CD14-positive monocyte (primary cell): ENCODE data around the gene WWC1. TPM values are rescaled to one million over a fixed set of nuclear protein-coding genes. Genes with fewer than 3 reads are reported as not detected.

Source experiments
- DNase-seq, 3 donors: peaks; one replicate each; pipeline ENCODE4 v3.0.0-alpha.2; 2011 to 2022
- H2AFZ ChIP-seq: 2 replicates; pipeline ENCODE4 v1.6.0; 2012; ENCODE audit warnings: mild to moderate bottlenecking, low read depth, low read length, inconsistent platforms; ENCODE audit not compliant: insufficient read depth, poor library complexity, severe bottlenecking
- H3K27ac ChIP-seq, 2 donors: 1 replicate in 1 of 2; 2 replicates in 1 of 2; pipeline ENCODE4 v1.5.1; 2012 to 2013; ENCODE audit warnings: low read length in 2 of 2, control low read depth in 1 of 2, inconsistent platforms in 1 of 2, low read depth in 1 of 2, mild to moderate bottlenecking in 1 of 2
- H3K27me3 ChIP-seq, 2 donors: one replicate each; pipeline versions ENCODE4 v1.6.0 to v1.6.1; 2011 to 2013; ENCODE audit warnings: low read length in 2 of 2; ENCODE audit not compliant: control insufficient read depth in 2 of 2, insufficient read depth in 2 of 2
- H3K36me3 ChIP-seq, 2 donors: replicated peaks in 1 of 2; 1 replicate in 1 of 2; 2 replicates in 1 of 2; pipeline versions ENCODE4 v1.5.1 to v1.6.1; 2012 to 2013; ENCODE audit warnings: low read length in 2 of 2, control low read depth in 1 of 2, inconsistent platforms in 1 of 2, mild to moderate bottlenecking in 1 of 2; ENCODE audit not compliant: insufficient read depth in 2 of 2, control insufficient read depth in 1 of 2
- H3K4me1 ChIP-seq, 2 donors: 1 replicate in 1 of 2; 2 replicates in 1 of 2; pipeline versions ENCODE4 v1.5.1 to v1.6.1; 2012 to 2013; ENCODE audit warnings: low read length in 2 of 2, control low read depth in 1 of 2, inconsistent platforms in 1 of 2, mild to moderate bottlenecking in 1 of 2, moderate library complexity in 1 of 2; ENCODE audit not compliant: insufficient read depth in 2 of 2, control insufficient read depth in 1 of 2
- H3K4me2 ChIP-seq: replicated peaks from 2 replicates; pipeline ENCODE3; 2012; ENCODE audit warnings: low read length, moderate library complexity, mild to moderate bottlenecking; ENCODE audit not compliant: poor library complexity, severe bottlenecking; ENCODE audit errors: extremely low read depth
- H3K4me3 ChIP-seq, 3 experiments: fragments of 200-600 bp in 1 of 3; sonication (generic) in 1 of 3; replicated peaks in 1 of 3; 1 replicate in 2 of 3; 2 replicates in 1 of 3; pipeline ENCODE4 v1.5.1; 2011 to 2013; ENCODE audit warnings: low read length in 3 of 3, mild to moderate bottlenecking in 3 of 3, control low read depth in 2 of 3, low read depth in 2 of 3, inconsistent platforms in 1 of 3, moderate library complexity in 1 of 3
- H3K79me2 ChIP-seq: 2 replicates; pipeline ENCODE4 v1.6.0; 2012; ENCODE audit warnings: mild to moderate bottlenecking, control low read depth, inconsistent platforms, low read length, moderate library complexity; ENCODE audit not compliant: insufficient read depth
- H3K9ac ChIP-seq: 2 replicates; pipeline ENCODE4 v1.6.0; 2017; ENCODE audit warnings: low read length, mild to moderate bottlenecking; ENCODE audit not compliant: insufficient read depth, poor library complexity, severe bottlenecking
- H3K9me3 ChIP-seq, 2 donors: replicated peaks in 1 of 2; 1 replicate in 1 of 2; 2 replicates in 1 of 2; pipeline versions ENCODE4 v1.5.1 to v1.6.1; 2012 to 2013; ENCODE audit warnings: low read length in 2 of 2, control low read depth in 1 of 2; ENCODE audit not compliant: control insufficient read depth in 1 of 2, insufficient read depth in 1 of 2
- H4K20me1 ChIP-seq: 2 replicates; pipeline ENCODE4 v1.6.0; 2012; ENCODE audit warnings: mild to moderate bottlenecking, low read length, control low read depth, moderate library complexity; ENCODE audit not compliant: insufficient read depth
- H3K27ac Mint-ChIP-seq, 7 donors: one replicate each; pipeline ENCODE4 v1.8.0; 2020; ENCODE audit warnings: mild to moderate bottlenecking in 7 of 7, mixed read lengths in 7 of 7, moderate library complexity in 6 of 7, inconsistent platforms in 2 of 7
- H3K27me3 Mint-ChIP-seq, 3 donors: one replicate each; pipeline ENCODE4 v1.8.0; 2021 to 2022; ENCODE audit warnings: low read depth in 3 of 3, mild to moderate bottlenecking in 3 of 3, mixed read lengths in 3 of 3, moderate library complexity in 3 of 3, inconsistent platforms in 1 of 3
- H3K36me3 Mint-ChIP-seq, 2 donors: one replicate each; pipeline ENCODE4 v1.8.0; 2020; ENCODE audit warnings: mixed read lengths in 2 of 2, inconsistent platforms in 1 of 2, mild to moderate bottlenecking in 1 of 2
- H3K4me1 Mint-ChIP-seq: one replicate; pipeline ENCODE4 v1.8.0; 2020; ENCODE audit warnings: mild to moderate bottlenecking, mixed read lengths
- H3K4me3 Mint-ChIP-seq, 2 donors: one replicate each; pipeline ENCODE4 v1.8.0; 2020; ENCODE audit warnings: mild to moderate bottlenecking in 2 of 2, mixed read lengths in 2 of 2, moderate library complexity in 1 of 2
- H3K9me3 Mint-ChIP-seq, 7 donors: one replicate each; pipeline ENCODE4 v1.8.0; 2020 to 2022; ENCODE audit warnings: mixed read lengths in 7 of 7, mild to moderate bottlenecking in 6 of 7, moderate library complexity in 6 of 7, inconsistent platforms in 2 of 7
- WGBS: methylation state at CpG from one replicate; pipeline ENCODE4 v1.1.5; 2013; ENCODE audit warnings: missing lambda C conversion rate; ENCODE audit not compliant: insufficient coverage; 5-methylcytosine and 5-hydroxymethylcytosine counted together
- intact Hi-C, 2 donors: fragments of 100-400 bp; cut with micrococcal nuclease; formaldehyde crosslinking; loops; one replicate each; pipeline versions ENCODE4 v1.15.0 to v1.15.1; 2023
- polyA plus RNA-seq, 3 donors: library from polyadenylated mRNA; depleted of rRNA in 1 of 3; unstranded in 2 of 3; stranded (reverse) in 1 of 3; fragments of 300-500 nt in 2 of 3; fragments of >200 nt in 1 of 3; fragmentation: Illumina TruSeq in 2 of 3; gene quantifications; 1 replicate in 2 of 3; 2 replicates in 1 of 3; pipeline ENCODE4 v1.2.3, GENCODE V29; 2012 to 2021
- TF ChIP-seq, protein P1 (sequence below): fragments of 200-600 bp; IDR thresholded peaks from one replicate; pipeline ENCODE4 v1.8.0; 2022; ENCODE audit warnings: antibody characterized with exemption, mild to moderate bottlenecking

Gene WWC1
- polyA plus RNA-seq, 3 donors: not detected

DNA sequence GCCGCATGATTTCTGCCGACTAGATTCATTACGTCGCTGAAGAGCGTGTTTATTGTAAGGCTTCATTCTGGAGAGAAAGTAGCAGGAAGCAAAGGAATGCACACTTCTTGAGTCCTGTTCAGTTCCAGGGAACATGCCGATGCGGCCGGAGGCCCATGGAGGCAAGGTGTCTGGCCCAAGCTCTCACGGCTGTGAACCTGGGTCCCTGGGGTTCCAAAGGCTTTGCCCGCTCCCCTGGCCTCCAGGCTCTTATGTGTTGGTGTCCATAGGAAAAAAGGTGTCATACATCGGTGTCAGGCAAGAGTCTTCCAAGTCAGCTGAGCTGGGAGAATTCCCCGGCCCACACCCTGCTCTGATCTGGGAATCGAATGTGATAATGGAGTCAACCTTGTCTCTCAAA, 64.7 kb downstream of the WWC1 start:
- H2AFZ ChIP-seq: no peak overlapping the region
- no peaks in the 10 kb centered on the region for H3K79me2 ChIP-seq

DNA sequence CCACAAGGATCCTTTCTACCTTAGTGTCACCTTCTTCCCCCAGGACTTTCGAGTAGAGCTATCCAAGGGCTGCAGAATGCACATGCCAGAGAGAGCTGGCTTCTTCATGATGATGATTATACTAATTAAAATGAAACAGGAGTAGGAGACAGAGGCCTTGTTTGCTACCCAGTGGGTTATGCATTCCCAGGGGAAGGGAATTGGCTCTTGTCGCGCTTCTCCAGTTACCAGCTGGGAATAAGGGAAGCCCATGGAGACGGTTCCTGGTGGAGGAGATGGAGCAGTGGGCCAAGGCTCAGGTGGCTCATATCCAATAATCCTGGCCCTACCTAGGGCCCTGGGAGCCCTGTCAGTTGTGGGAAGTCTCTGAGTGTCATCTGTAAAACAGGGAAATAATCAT, 65.1 kb downstream of the WWC1 start:
- Histone ChIP-seq H3K4me1 (no peaks in the 10 kb centered on the region), H3K79me2 (no peaks in the 10 kb centered on the region), H3K36me3 (no peaks in the 10 kb centered on the region), H2AFZ (no peak overlapping the region), H3K4me2 (no peak overlapping the region), H4K20me1 (no peaks in the 10 kb centered on the region), H3K9ac (no peak overlapping the region), H3K9me3 (no peaks in the 10 kb centered on the region), H3K27ac (no peak overlapping the region), H3K4me3 (no peak overlapping the region), H3K27me3 (no peaks in the 10 kb centered on the region)
- TF ChIP-seq, protein P1, sequence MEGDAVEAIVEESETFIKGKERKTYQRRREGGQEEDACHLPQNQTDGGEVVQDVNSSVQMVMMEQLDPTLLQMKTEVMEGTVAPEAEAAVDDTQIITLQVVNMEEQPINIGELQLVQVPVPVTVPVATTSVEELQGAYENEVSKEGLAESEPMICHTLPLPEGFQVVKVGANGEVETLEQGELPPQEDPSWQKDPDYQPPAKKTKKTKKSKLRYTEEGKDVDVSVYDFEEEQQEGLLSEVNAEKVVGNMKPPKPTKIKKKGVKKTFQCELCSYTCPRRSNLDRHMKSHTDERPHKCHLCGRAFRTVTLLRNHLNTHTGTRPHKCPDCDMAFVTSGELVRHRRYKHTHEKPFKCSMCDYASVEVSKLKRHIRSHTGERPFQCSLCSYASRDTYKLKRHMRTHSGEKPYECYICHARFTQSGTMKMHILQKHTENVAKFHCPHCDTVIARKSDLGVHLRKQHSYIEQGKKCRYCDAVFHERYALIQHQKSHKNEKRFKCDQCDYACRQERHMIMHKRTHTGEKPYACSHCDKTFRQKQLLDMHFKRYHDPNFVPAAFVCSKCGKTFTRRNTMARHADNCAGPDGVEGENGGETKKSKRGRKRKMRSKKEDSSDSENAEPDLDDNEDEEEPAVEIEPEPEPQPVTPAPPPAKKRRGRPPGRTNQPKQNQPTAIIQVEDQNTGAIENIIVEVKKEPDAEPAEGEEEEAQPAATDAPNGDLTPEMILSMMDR: no peak
- Mint-ChIP-seq H3K27me3 (peaks cover 0 to 4% (median 3%) of the 10 kb centered on the region in 3 donors), H3K4me3 (no peak overlapping the region), H3K4me1 (no peaks in the 10 kb centered on the region), H3K27ac (no peak overlapping the region), H3K36me3 (no peaks in the 10 kb centered on the region), H3K9me3 (peaks cover 0 to 6% (median 0%) of the 10 kb centered on the region in 7 donors)
- WGBS: 100% methylated on average over 3 of the region's 4 CpGs
- intact Hi-C loops: no loop called here
- no peak for DNase-seq

More for the DNA sequence above, 64.7 kb downstream of the WWC1 start:
- intact Hi-C loops: no loop called here
- DNase-seq: no peak
- H3K4me1 ChIP-seq: no peaks in the 10 kb centered on the region
- no peak overlapping the region for H3K9ac ChIP-seq
- no peaks in the 10 kb centered on the region for H4K20me1 ChIP-seq
- TF ChIP-seq, protein P1: no peak
- 94% methylated on average over 12 of the region's 13 CpGs for WGBS
- peaks cover 0 to 6% (median 0%) of the 10 kb centered on the region in 7 donors for H3K9me3 Mint-ChIP-seq
- no peak overlapping the region for H3K27ac Mint-ChIP-seq
- no peak overlapping the region for H3K4me3 Mint-ChIP-seq
- no peaks in the 10 kb centered on the region for H3K9me3 ChIP-seq
- no peak overlapping the region for H3K4me3 ChIP-seq
- no peak overlapping the region for H3K4me2 ChIP-seq
- no peaks in the 10 kb centered on the region for H3K36me3 ChIP-seq
- H3K27me3 Mint-ChIP-seq: peaks cover 0 to 4% (median 3%) of the 10 kb centered on the region in 3 donors
- H3K4me1 Mint-ChIP-seq: no peaks in the 10 kb centered on the region
- H3K27me3 ChIP-seq: no peaks in the 10 kb centered on the region
- H3K36me3 Mint-ChIP-seq: no peaks in the 10 kb centered on the region
- no peak overlapping the region for H3K27ac ChIP-seq
